MCF 10A (cell line): ENCODE results near the gene LINC01488. TPM values are rescaled to one million over a fixed set of nuclear protein-coding genes. Genes with fewer than 3 reads are reported as not detected.

ENCODE experiments used
- BruUV-seq: library from RNA; stranded (reverse); fragments of 400-500 nt; replicated peaks from 2 replicates; lab custom pipeline; 2021; lab: Mats Ljungman, UMichigan
- CTCF ChIA-PET: fragments of 300-600 bp; sonication (Branson Sonifier 250); formaldehyde crosslinking; extraction: SDS; loops from one replicate; lab custom pipeline; 2021; ENCODE audit warnings: antibody characterized with exemption, inconsistent platforms; lab: Yijun Ruan, JAX
- POLR2A ChIA-PET: fragments of 300-600, 350-650 bp; sonication (Branson Sonifier 250); formaldehyde crosslinking; extraction: SDS; loops from one replicate; lab custom pipeline; 2020; ENCODE audit warnings: antibody characterized with exemption, inconsistent platforms; lab: Yijun Ruan, JAX
- DNase-seq: peaks from one replicate; pipeline ENCODE4 v3.0.0-alpha.2; 2018; ENCODE audit not compliant: unreplicated experiment
- H3K27ac Mint-ChIP-seq: one replicate; pipeline ENCODE4 v1.8.0; 2022; ENCODE audit warnings: mild to moderate bottlenecking, low read depth, mixed read lengths; ENCODE audit not compliant: unreplicated experiment
- H3K27me3 Mint-ChIP-seq: one replicate; pipeline ENCODE4 v1.8.0; 2022; ENCODE audit warnings: mixed read lengths; ENCODE audit not compliant: insufficient read depth, unreplicated experiment
- H3K36me3 Mint-ChIP-seq: one replicate; pipeline ENCODE4 v1.8.0; 2022; ENCODE audit warnings: mild to moderate bottlenecking, moderate library complexity, mixed read lengths; ENCODE audit not compliant: insufficient read depth, unreplicated experiment
- H3K4me1 Mint-ChIP-seq: one replicate; pipeline ENCODE4 v1.8.0; 2022; ENCODE audit warnings: mixed read lengths; ENCODE audit not compliant: insufficient read depth, unreplicated experiment
- H3K4me3 Mint-ChIP-seq: one replicate; pipeline ENCODE4 v1.8.0; 2022; ENCODE audit warnings: mild to moderate bottlenecking, moderate library complexity, mixed read lengths; ENCODE audit not compliant: unreplicated experiment
- H3K9me3 Mint-ChIP-seq: one replicate; pipeline ENCODE4 v1.8.0; 2022; ENCODE audit warnings: mixed read lengths; ENCODE audit not compliant: unreplicated experiment
- intact Hi-C: fragments of 100-400 bp; cut with micrococcal nuclease; formaldehyde crosslinking; loops from 2 replicates; pipeline ENCODE4 v1.14.1; 2022
- total RNA-seq: library from RNA; stranded (reverse); gene quantifications from 2 replicates; pipeline ENCODE4 v1.2.3, GENCODE V29; 2022
- TF ChIP-seq, protein P1 (sequence below): fragments of 200-600 bp; IDR thresholded peaks from one replicate; pipeline ENCODE4 v1.8.0; 2022; ENCODE audit warnings: antibody characterized with exemption, mild to moderate bottlenecking; ENCODE audit not compliant: unreplicated experiment

Gene LINC01488
- total RNA-seq, 1 experiment from 2014 or later = not detected

DNA sequence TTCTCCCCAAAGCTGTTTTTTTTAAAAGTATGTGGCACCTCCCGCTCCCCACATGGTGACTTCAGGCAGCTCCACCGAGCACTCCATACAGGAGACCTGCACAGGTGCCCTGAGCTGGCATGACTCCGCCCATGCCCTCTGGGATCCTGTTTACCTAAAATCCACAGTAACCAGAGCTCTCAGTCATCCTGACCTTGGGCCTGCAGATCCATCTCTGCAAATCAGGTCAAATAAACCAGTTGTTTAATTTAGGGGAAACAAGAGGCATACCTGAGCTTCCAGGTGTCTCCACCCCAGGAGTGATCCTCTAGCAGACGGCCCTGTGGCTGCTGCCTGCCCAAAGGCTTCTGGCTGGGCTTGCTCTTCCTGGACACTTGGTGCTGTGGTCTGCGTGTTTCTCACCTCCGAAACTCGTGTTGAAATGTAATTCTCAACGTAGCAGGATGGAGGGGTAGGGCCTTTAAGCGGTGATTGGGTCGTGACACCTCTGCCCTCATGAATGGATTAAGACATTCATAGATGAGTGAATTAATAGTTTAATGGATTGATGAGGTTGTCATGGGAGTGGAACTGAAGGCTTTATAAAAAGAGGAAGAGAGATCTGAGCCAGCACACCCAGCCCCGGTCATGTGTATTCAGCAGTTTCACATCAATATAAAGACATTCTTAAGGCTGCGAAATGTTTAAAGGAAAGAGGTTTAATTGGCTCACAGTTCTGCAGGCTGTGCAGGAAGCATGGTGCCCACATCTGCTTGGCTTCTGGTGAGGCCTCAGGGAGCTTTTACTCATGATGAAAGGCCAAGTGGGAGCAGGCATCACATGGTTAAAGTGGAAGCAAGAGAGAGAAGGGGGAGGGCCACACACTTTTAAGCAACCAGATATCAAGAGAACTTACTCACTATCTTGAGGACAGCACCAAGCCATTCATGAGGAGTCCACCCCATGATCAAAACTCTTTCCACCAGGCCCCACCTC, 34.1 kb downstream of the LINC01488 start:
- DNase-seq = no peak
- Mint-ChIP-seq H3K9me3 (peaks cover 16% of the 10 kb centered on the region), H3K27me3 (no peaks in the 10 kb centered on the region), H3K27ac (no peak overlapping the region), H3K4me1 (no peaks in the 10 kb centered on the region), H3K4me3 (no peak overlapping the region), H3K36me3 (no peaks in the 10 kb centered on the region)
- BruUV-seq = no TSS peak
- ChIA-PET CTCF (interaction anchor here (0.6 kb wide), 1 partner anchor 18 kb away, joined by 3 read pairs; no protein-coding TSS in a partner anchor), POLR2A (no interaction called here)
- TF ChIP-seq, protein P1, sequence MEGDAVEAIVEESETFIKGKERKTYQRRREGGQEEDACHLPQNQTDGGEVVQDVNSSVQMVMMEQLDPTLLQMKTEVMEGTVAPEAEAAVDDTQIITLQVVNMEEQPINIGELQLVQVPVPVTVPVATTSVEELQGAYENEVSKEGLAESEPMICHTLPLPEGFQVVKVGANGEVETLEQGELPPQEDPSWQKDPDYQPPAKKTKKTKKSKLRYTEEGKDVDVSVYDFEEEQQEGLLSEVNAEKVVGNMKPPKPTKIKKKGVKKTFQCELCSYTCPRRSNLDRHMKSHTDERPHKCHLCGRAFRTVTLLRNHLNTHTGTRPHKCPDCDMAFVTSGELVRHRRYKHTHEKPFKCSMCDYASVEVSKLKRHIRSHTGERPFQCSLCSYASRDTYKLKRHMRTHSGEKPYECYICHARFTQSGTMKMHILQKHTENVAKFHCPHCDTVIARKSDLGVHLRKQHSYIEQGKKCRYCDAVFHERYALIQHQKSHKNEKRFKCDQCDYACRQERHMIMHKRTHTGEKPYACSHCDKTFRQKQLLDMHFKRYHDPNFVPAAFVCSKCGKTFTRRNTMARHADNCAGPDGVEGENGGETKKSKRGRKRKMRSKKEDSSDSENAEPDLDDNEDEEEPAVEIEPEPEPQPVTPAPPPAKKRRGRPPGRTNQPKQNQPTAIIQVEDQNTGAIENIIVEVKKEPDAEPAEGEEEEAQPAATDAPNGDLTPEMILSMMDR = no peak
- intact Hi-C loops = no loop called here

DNA sequence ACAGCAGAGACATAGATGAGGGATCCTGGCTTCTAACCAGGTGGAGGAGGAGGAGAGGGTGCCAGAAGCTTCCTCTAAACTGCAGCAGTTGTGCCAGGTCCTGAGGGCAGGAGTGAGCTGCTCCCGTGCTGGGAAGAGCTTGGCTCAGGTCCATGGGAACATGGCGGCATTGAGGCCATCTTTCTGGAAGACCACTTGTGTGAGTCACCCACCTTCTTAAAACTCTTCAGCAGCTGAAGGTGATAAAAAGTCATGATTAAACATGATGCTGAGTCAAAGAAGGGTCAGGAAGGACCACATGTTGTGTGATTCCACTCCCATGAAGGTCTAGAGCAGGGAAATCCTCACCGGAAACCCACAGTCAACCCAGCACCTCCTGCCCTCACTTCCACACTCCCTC, 35.1 kb downstream of the LINC01488 start:
- POLR2A ChIA-PET = no interaction called here
- TF ChIP-seq, protein P1 = no peak
- CTCF ChIA-PET = no interaction called here
- Mint-ChIP-seq H3K27me3 (no peaks in the 10 kb centered on the region), H3K36me3 (no peaks in the 10 kb centered on the region), H3K4me3 (no peak overlapping the region), H3K27ac (no peak overlapping the region), H3K9me3 (peaks cover 16% of the 10 kb centered on the region), H3K4me1 (no peaks in the 10 kb centered on the region)
- DNase-seq = peak; percentile 85
- intact Hi-C loops = no loop called here
- BruUV-seq = no TSS peak

DNA sequence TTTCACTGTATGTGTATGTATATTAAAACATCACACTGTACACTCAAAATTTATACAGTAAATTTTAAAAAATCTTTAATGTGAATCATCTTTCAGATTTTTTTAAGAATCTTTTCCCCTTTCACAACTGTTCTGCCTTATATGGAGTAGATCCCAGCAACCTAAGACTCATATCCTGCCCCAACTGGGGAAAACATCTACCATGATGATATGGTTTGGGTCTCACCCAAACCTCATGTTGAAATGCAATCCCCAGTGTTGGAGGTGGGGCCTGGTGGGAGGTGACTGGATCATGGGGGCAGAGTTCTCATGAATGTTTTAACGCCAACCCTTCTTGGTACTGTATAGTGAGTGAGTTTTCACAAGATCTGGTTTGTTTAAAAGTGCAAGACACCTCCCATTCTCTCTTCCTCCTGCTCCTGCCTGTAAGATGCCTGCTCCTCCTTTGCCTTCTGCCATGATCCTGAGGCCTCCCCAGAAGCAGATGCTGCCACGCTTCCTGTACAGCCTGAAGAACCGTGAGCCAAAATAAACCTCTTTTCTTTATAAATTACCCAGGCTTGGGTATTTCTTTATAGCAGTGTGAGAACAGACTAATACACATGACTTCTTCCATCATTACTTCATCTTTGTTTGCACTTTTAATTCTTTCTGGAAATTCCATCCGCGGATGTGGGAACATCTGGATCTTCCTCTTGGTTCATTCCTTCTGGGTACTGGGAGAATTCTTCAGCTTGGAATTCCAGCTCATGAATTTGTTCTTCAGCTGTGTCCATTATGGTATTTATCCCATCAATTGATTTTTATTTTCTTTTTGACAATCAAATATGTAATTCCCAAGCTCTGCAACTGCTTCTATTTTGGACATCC, 36.9 kb downstream of the LINC01488 start:
- H3K27ac Mint-ChIP-seq = no peak overlapping the region
- ChIA-PET POLR2A (no interaction called here), CTCF (interaction anchor here (0.9 kb wide), 1 partner anchor 387 kb away, joined by 3 read pairs; no protein-coding TSS in a partner anchor)
- H3K4me3 Mint-ChIP-seq = no peak overlapping the region
- peak; percentile 61 for DNase-seq
- BruUV-seq = no TSS peak
- no peaks in the 10 kb centered on the region for H3K36me3 Mint-ChIP-seq
- intact Hi-C loops = no loop called here
- TF ChIP-seq, protein P1 = no peak
- no peaks in the 10 kb centered on the region for H3K27me3 Mint-ChIP-seq
- peaks cover 16% of the 10 kb centered on the region for H3K9me3 Mint-ChIP-seq
- H3K4me1 Mint-ChIP-seq = no peaks in the 10 kb centered on the region
